GM19193 (cell line): ENCODE results near the gene MAP7.

ENCODE experiments used
- POLR2A ChIP-seq: IDR thresholded peaks from 4 replicates; pipeline ENCODE4 v1.6.1; 2011; ENCODE audit not compliant: insufficient read depth, insufficient read length; ENCODE audit errors: extremely low read depth

The MAP7 gene

GRCh38 chr6:136409597-136409996, 140.6 kb downstream of the MAP7 start:
- no peak for TF ChIP-seq POLR2A

GRCh38 chr6:136408204-136408603, 142.0 kb downstream of the MAP7 start:
- TF ChIP-seq POLR2A = no peak

GRCh38 chr6:136405420-136406029, 144.7 kb downstream of the MAP7 start:
- TF ChIP-seq POLR2A = no peak

GRCh38 chr6:136404627-136405419, 145.4 kb downstream of the MAP7 start:
- TF ChIP-seq POLR2A = no peak

GRCh38 chr6:136404007-136404406, 146.2 kb downstream of the MAP7 start:
- TF ChIP-seq POLR2A = no peak

- no peak for TF ChIP-seq POLR2A
Observed at GRCh38 chr6:136403110-136403980, 146.9 kb downstream of the MAP7 start.

- no peak for TF ChIP-seq POLR2A
Observed at GRCh38 chr6:136401749-136402148, 148.5 kb downstream of the MAP7 start.

GRCh38 chr6:136398453-136398852, 151.8 kb downstream of the MAP7 start:
- TF ChIP-seq POLR2A = no peak

GRCh38 chr6:136396908-136397307, 153.3 kb downstream of the MAP7 start:
- TF ChIP-seq POLR2A = no peak

- TF ChIP-seq POLR2A = no peak
Observed at GRCh38 chr6:136387316-136387715, 162.9 kb downstream of the MAP7 start.

GRCh38 chr6:136383268-136383937, 166.8 kb downstream of the MAP7 start:
- no peak for TF ChIP-seq POLR2A

GRCh38 chr6:136382676-136383252, 167.5 kb downstream of the MAP7 start:
- TF ChIP-seq POLR2A = no peak

GRCh38 chr6:136378888-136379287, 171.3 kb downstream of the MAP7 start:
- no peak for TF ChIP-seq POLR2A

GRCh38 chr6:136371959-136372358, 178.3 kb downstream of the MAP7 start:
- no peak for TF ChIP-seq POLR2A
